Kidney (tissue), 14 donors: ENCODE measurements around the gene SPECC1L. TPM values are rescaled to one million over a fixed set of nuclear protein-coding genes. Genes with fewer than 3 reads are reported as not detected.
"Not testable (repeated sequence)": the region's sequence is repeated elsewhere in the genome, so short reads cannot be mapped to it uniquely, and the experiment has no call there.

Experiments
- DNase-seq, 5 donors: peaks; one replicate each; pipeline ENCODE4 v3.0.0-alpha.2; 2013 to 2020
- FAIRE-seq: peaks from 2 replicates; lab custom pipeline; 2012; peaks lifted over from hg19 to GRCh38; lab: Jason Lieb, UNC
- H3K27ac ChIP-seq, 2 donors: one replicate each; pipeline ENCODE4 v1.7.0; 2013; ENCODE audit warnings: low read depth in 2 of 2, low read length in 2 of 2, inconsistent platforms in 1 of 2
- H3K27me3 ChIP-seq: one replicate; pipeline ENCODE4 v1.7.1; 2013; ENCODE audit warnings: low read length, inconsistent platforms; ENCODE audit not compliant: control insufficient read depth, insufficient read depth
- H3K36me3 ChIP-seq, 3 donors: one replicate each; pipeline versions ENCODE4 v1.7.0 to v1.7.1; 2013; ENCODE audit warnings: low read length in 3 of 3, control low read depth in 1 of 3, inconsistent platforms in 1 of 3; ENCODE audit not compliant: insufficient read depth in 3 of 3, control insufficient read depth in 2 of 3
- H3K4me1 ChIP-seq, 3 donors: one replicate each; pipeline versions ENCODE4 v1.7.0 to v1.7.1; 2013; ENCODE audit warnings: low read length in 3 of 3, inconsistent platforms in 1 of 3, low read depth in 1 of 3; ENCODE audit not compliant: control insufficient read depth in 2 of 3, insufficient read depth in 2 of 3
- H3K4me3 ChIP-seq, 3 donors: one replicate each; pipeline versions ENCODE4 v1.7.0 to v1.8.1; 2013; ENCODE audit warnings: low read length in 3 of 3, control low read depth in 1 of 3, inconsistent platforms in 1 of 3
- H3K9ac ChIP-seq, 3 donors: one replicate each; pipeline versions ENCODE4 v1.7.0 to v1.7.1; 2013; ENCODE audit warnings: low read length in 3 of 3, control low read depth in 1 of 3, inconsistent platforms in 1 of 3
- H3K9me3 ChIP-seq, 3 donors: one replicate each; pipeline versions ENCODE4 v1.7.0 to v1.7.1; 2013; ENCODE audit warnings: low read length in 3 of 3, control low read depth in 1 of 3, inconsistent platforms in 1 of 3; ENCODE audit not compliant: control insufficient read depth in 2 of 3, insufficient read depth in 1 of 3
- intact Hi-C: fragments of 100-400 bp; cut with DNase I; formaldehyde crosslinking; loops from one replicate; pipeline ENCODE4 v1.11.1; 2022
- polyA plus RNA-seq: library from polyadenylated mRNA; stranded (reverse); fragments of 350-450 nt; fragmentation: Illumina TruSeq; extraction: RNeasy Lipid Tissue Mini Kit (QIAGEN cat#74804); gene quantifications from one replicate; pipeline ENCODE4 v1.2.3, GENCODE V29; 2014; ENCODE audit warnings: low read depth, low replicate concordance; ENCODE audit not compliant: insufficient read depth
- total RNA-seq: library from RNA; stranded (reverse); fragmentation: NEBNext Ultra II Directional; extraction: Animal tissue kit (Norgen Biotek cat#: 25700); gene quantifications from one replicate; pipeline ENCODE4 v1.2.1, GENCODE V29; 2021
- TF ChIP-seq, protein P1 (sequence below): IDR thresholded peaks from 3 replicates; pipeline ENCODE4 v1.5.1; 2012; ENCODE audit warnings: mild to moderate bottlenecking, moderate library complexity, borderline replicate concordance; ENCODE audit not compliant: insufficient read depth; ENCODE audit errors: extremely low read depth
- donor health status: control.
- donor health status: control.
- donor health status: control.
- donor health status: control.
- donor health status: control.
- donor health status: DM: yes; HTN: yes; CAD: no.
- donor health status: Normal renal cell carcinoma (clear cell type).

The SPECC1L gene
- total and polyA plus RNA-seq, 2 donors from 2014 or later: 11.1 to 65.8 TPM

DNA sequence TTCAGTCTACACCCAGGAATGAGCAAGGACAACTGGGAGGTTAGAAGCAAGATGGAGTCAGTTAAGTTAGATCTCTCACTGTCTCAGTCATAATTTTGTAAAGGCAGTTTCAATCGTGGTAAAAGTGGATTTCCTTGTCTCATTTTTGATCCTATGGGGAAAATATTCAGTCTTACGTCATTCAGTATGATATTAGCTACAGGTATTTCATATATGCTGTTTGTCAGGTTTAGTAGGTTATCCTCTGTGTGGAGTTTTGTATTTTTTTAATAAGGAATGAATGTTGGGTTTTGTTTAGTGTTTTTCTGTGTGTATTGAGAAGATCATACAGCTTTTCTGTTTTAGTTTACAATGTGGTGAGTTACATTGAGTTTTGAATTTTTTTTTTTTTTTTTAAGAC is 11.8 kb downstream of the SPECC1L start:
- peaks cover 0 to 14% (median 9%) of the 10 kb centered on the region in 3 donors for H3K4me1 ChIP-seq
- TF ChIP-seq, protein P1, sequence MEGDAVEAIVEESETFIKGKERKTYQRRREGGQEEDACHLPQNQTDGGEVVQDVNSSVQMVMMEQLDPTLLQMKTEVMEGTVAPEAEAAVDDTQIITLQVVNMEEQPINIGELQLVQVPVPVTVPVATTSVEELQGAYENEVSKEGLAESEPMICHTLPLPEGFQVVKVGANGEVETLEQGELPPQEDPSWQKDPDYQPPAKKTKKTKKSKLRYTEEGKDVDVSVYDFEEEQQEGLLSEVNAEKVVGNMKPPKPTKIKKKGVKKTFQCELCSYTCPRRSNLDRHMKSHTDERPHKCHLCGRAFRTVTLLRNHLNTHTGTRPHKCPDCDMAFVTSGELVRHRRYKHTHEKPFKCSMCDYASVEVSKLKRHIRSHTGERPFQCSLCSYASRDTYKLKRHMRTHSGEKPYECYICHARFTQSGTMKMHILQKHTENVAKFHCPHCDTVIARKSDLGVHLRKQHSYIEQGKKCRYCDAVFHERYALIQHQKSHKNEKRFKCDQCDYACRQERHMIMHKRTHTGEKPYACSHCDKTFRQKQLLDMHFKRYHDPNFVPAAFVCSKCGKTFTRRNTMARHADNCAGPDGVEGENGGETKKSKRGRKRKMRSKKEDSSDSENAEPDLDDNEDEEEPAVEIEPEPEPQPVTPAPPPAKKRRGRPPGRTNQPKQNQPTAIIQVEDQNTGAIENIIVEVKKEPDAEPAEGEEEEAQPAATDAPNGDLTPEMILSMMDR: no peak
- no peak overlapping the region for H3K4me3 ChIP-seq
- H3K9ac ChIP-seq: no peak overlapping the region
- H3K27me3 ChIP-seq: no peaks in the 10 kb centered on the region
- H3K27ac ChIP-seq: no peak overlapping the region
- DNase-seq: no peak
- no peak for FAIRE-seq
- intact Hi-C loops: no loop called here
- H3K9me3 ChIP-seq: no peaks in the 10 kb centered on the region
- no peaks in the 10 kb centered on the region for H3K36me3 ChIP-seq

DNA sequence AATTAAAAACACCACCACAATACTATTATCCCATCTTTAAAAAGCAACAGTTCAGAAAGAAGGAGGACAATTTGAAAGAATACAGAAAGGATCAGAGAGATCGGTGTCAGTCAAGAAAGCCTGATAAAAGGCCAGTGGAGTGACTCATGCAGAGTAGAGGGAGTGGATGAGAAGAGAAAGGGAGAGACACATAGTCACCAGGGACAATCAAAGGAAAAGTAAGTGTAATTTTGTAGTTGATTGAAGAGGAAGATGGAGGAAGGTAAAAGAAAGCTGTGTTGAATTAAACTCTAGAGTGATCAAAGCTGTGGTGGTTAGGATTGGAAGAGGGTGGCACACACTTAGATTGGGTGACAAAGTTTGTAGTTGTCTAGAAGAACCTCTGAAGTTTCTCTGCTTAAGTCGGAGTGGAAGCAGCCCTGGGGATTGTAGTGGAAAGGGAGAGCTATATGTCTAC is 14.1 kb downstream of the SPECC1L start:
- Histone ChIP-seq H3K4me1 (peaks cover 4 to 18% (median 13%) of the 10 kb centered on the region in 3 donors), H3K9ac (no peak overlapping the region), H3K9me3 (no peaks in the 10 kb centered on the region), H3K4me3 (no peak overlapping the region), H3K36me3 (no peaks in the 10 kb centered on the region), H3K27ac (no peak overlapping the region), H3K27me3 (no peaks in the 10 kb centered on the region)
- no peak for DNase-seq
- FAIRE-seq: no peak
- TF ChIP-seq, protein P1: no peak
- intact Hi-C loops: no loop called here

DNA sequence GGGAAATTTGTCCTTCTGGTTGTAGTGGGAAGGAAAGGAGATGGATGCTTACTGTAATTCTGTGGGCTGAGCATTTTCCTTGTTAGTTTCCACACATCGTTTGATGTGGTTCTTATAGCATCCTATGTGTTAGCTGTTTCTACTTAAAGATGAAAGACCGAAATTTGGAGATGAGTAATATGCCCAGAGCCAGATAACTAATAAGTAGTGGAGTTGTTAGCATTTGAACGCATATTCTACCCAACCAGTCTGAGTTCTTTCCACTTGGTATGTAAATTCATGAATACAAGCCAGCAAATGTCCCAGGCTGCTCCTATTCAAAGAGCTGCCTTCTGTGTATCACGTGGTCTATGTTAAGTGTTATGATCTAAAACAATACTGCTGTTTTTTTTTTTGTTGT is 14.6 kb downstream of the SPECC1L start:
- no peak for DNase-seq
- no peak for FAIRE-seq
- Histone ChIP-seq H3K9ac (no peak overlapping the region), H3K36me3 (no peaks in the 10 kb centered on the region), H3K4me1 (peaks cover 4 to 23% (median 18%) of the 10 kb centered on the region in 3 donors), H3K4me3 (no peak overlapping the region), H3K9me3 (no peaks in the 10 kb centered on the region), H3K27ac (no peak overlapping the region), H3K27me3 (no peaks in the 10 kb centered on the region)
- intact Hi-C loops: no loop called here
- TF ChIP-seq, protein P1: no peak

DNA sequence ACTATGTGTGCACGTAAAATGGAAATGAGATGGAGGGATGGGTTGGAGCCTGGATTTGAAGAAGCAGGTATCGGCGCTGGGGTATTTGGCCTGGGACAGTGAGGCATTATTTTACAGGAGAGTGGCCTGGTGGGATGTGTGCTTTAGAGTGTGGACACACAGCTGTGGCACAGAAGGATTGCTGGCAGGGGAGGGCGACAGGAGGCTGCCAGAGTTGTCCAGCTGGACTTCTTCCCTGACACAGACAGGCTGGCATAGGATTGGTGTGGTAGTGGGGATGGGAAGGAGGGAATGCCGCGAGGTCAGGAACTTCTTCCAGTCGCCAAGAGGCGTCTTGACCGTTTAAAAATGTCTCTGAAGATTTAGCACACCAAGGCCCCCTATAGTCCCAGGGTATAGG is 16.6 kb downstream of the SPECC1L start:
- intact Hi-C loops, H3K27ac ChIP-seq: not testable (repeated sequence)
- peaks cover 4 to 36% (median 24%) of the 10 kb centered on the region in 3 donors for H3K4me1 ChIP-seq

DNA sequence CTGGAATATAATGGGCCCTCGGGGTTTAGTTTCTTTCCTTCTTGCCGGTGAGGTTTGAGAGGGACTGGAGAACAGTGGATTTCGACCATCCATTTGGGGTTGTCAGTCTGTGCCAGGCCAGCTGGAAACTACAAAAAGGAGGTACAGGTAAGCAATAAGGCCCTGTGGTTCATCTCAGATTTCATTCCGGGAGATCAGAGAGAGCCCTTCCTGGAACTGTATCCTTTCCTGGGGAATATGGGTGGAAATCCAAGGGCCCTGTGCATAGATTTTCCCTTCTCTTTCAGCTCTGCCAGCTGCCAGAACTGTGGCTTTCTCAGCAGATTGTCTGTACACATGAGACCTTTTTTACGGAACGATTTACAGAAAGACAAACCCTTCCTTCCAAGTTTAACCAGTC is 17.2 kb downstream of the SPECC1L start:
- H3K9ac ChIP-seq, H3K4me3 ChIP-seq, H3K36me3 ChIP-seq, H3K27ac ChIP-seq, FAIRE-seq, DNase-seq, H3K9me3 ChIP-seq, H3K27me3 ChIP-seq, intact Hi-C loops: not testable (repeated sequence)
- H3K4me1 ChIP-seq: peaks cover 4 to 36% (median 24%) of the 10 kb centered on the region in 3 donors

More for the DNA sequence above, 16.6 kb downstream of the SPECC1L start:
- not testable (repeated sequence) for H3K9me3 ChIP-seq, FAIRE-seq, H3K36me3 ChIP-seq, DNase-seq, H3K4me3 ChIP-seq, H3K9ac ChIP-seq, H3K27me3 ChIP-seq
